Measurements from ENCODE around the gene TBC1D9.

- TF ChIP-seq CTCF (IDR thresholded peaks at IDR 0.05) (no peak), ZFX (IDR thresholded peaks at IDR 0.05; ENCODE audit: borderline replicate concordance) (no peak)
These were observed 111.6 kb downstream of the TBC1D9 start for GRCh38 chr4:140644470-140645185.

Data from 22Rv1 (cell line).